ENCODE results near the gene BRINP3. TPM values are rescaled to one million over a fixed set of nuclear protein-coding genes. Genes with fewer than 3 reads are reported as not detected.

The BRINP3 gene
- total and polyA plus RNA-seq, 9 of the 15 experiments (the other 6 are each of a cell fraction or from before 2014, with no cell fraction given) = 0.09 to 0.75 (median 0.19) TPM; not detected in 1

GRCh38 chr1:190138266-190138665, 339.4 kb downstream of the BRINP3 start (continued):
- no peak for TF ChIP-seq MITF (IDR thresholded peaks at IDR 0.05)
- no peak for TF ChIP-seq PCBP1 (IDR thresholded peaks at IDR 0.05; ENCODE audit: low read depth, low read length, poor library complexity, severe bottlenecking)
- TF ChIP-seq PREB (CRISPR knock-in tag; IDR thresholded peaks at IDR 0.05) = no peak
- no peak for TF ChIP-seq NFATC3 (IDR thresholded peaks at IDR 0.05)
- TF ChIP-seq E2F5 (CRISPR knock-in tag; IDR thresholded peaks at IDR 0.05) = no peak
- no peak for TF ChIP-seq SRSF1 (IDR thresholded peaks at IDR 0.05; ENCODE audit: low read depth, low read length)

- WGBS (ENCODE audit: insufficient coverage, low coverage, missing lambda C conversion rate) = 0% methylated on average over 1 of the region's 1 CpG
- DNase-seq (ENCODE audit: extremely low read depth in 1 of 4, low spot score in 3 of 4) (no peak), FAIRE-seq (no peak), ATAC-seq (no peak)
- POLR2A ChIA-PET = no interaction called here
- Histone ChIP-seq H2AFZ (ENCODE audit: low read depth, low read length) (no peak overlapping the region), H3K9me1 (ENCODE audit: control insufficient read depth, insufficient read depth, low read length) (no peaks in the 10 kb centered on the region), H3K9ac (ENCODE audit: insufficient read depth in 1 of 2, low read depth in 2 of 2, low read length in 2 of 2) (no peak overlapping the region), H3K4me2 (ENCODE audit: insufficient read depth, low read length) (no peak overlapping the region), H3K4me1 (replicated peaks in 1 of 2; ENCODE audit: control insufficient read depth in 2 of 2, insufficient read depth in 2 of 2, low read length in 2 of 2) (no peaks in the 10 kb centered on the region), H3K27me3 (ENCODE audit: control insufficient read depth in 2 of 2, insufficient read depth in 2 of 2, low read length in 2 of 2) (no peaks in the 10 kb centered on the region), H3K36me3 (ENCODE audit: control insufficient read depth, insufficient read depth, low read length) (no peaks in the 10 kb centered on the region), H3K79me2 (ENCODE audit: control insufficient read depth, insufficient read depth, low read length) (no peaks in the 10 kb centered on the region), H3K9me3 (replicated peaks; ENCODE audit: control insufficient read depth, insufficient read depth, low read depth, low read length) (no peaks in the 10 kb centered on the region), H3K27ac (ENCODE audit: extremely low read depth, low read depth, low read length) (no peak overlapping the region), H3K4me3 (no peak overlapping the region), H4K20me1 (replicated peaks; ENCODE audit: control insufficient read depth, insufficient read depth, low read length) (no peaks in the 10 kb centered on the region)
- CTCF ChIA-PET (ENCODE audit: low intra/inter-chr PET ratio) = no interaction called here
- intact Hi-C loops (cut with micrococcal nuclease) (no loop called here), in situ Hi-C loops (cut with MboI) (no loop called here)
- BruUV-seq (replicated peaks) = no TSS peak
- TF ChIP-seq ZNF282 (CRISPR knock-in tag; IDR thresholded peaks at IDR 0.05) = no peak
- TF ChIP-seq ZZZ3 (IDR thresholded peaks at IDR 0.05) = no peak
- no peak for TF ChIP-seq JUN (IDR thresholded peaks at IDR 0.05; ENCODE audit: borderline replicate concordance, low read depth, low read length)
- TF ChIP-seq JUN (CRISPR knock-in tag; IDR thresholded peaks at IDR 0.05; ENCODE audit: borderline replicate concordance) = no peak
- TF ChIP-seq E4F1 (CRISPR knock-in tag; IDR thresholded peaks at IDR 0.05; ENCODE audit: borderline replicate concordance) = no peak
- TF ChIP-seq LARP7 (IDR thresholded peaks at IDR 0.05) = no peak
- TF ChIP-seq MLLT1 (IDR thresholded peaks at IDR 0.05) = no peak
- no peak for TF ChIP-seq ZNF589 (CRISPR knock-in tag; IDR thresholded peaks at IDR 0.05; ENCODE audit: low read depth)
- no peak for TF ChIP-seq POLR2H (tag; IDR thresholded peaks at IDR 0.05; ENCODE audit: low read depth)
These were observed 348.3 kb downstream of the BRINP3 start for GRCh38 chr1:190129366-190129765.
